Heart right ventricle (tissue), 16 donors: ENCODE measurements around the gene ZCCHC7. TPM values are rescaled to one million over a fixed set of nuclear protein-coding genes. Genes with fewer than 3 reads are reported as not detected.
A peak's percentile ranks its signal among the peaks of the same experiment; 100 is the strongest.

Experiments used
- ATAC-seq, 8 donors: fragments of 200-7000 bp; cut with Tn5 transposase; one replicate each; pipeline ENCODE4 v1.9.1; 2020; ENCODE audit warnings: mild to moderate bottlenecking in 8 of 8, moderate library complexity in 8 of 8, moderate number of reproducible peaks in 1 of 8
- DNase-seq, 2 donors: peaks; one replicate each; pipeline ENCODE4 v3.0.0-alpha.2; 2020
- H3K27ac ChIP-seq, 10 donors: fragments of 200-600 bp; sonication (generic) in 2 of 10; one replicate each; pipeline versions ENCODE4 v1.5.0 to v1.8.0; 2020 to 2022; ENCODE audit warnings: mild to moderate bottlenecking in 3 of 10
- H3K27me3 ChIP-seq, 7 donors: fragments of 200-600 bp; one replicate each; pipeline ENCODE4 v1.8.0; 2021 to 2022; ENCODE audit warnings: mild to moderate bottlenecking in 2 of 7
- H3K36me3 ChIP-seq, 9 donors: fragments of 200-600 bp; sonication (generic) in 1 of 9; one replicate each; pipeline versions ENCODE4 v1.5.0 to v1.8.0; 2020 to 2022; ENCODE audit warnings: mild to moderate bottlenecking in 2 of 9
- H3K4me1 ChIP-seq, 9 donors: fragments of 200-600 bp; sonication (generic) in 1 of 9; one replicate each; pipeline versions ENCODE4 v1.5.0 to v1.8.0; 2020 to 2022; ENCODE audit warnings: mild to moderate bottlenecking in 4 of 9
- H3K4me3 ChIP-seq, 10 donors: fragments of 200-600 bp; sonication (generic) in 2 of 10; one replicate each; pipeline versions ENCODE4 v1.5.0 to v1.8.0; 2020 to 2022; ENCODE audit warnings: mild to moderate bottlenecking in 7 of 10, moderate library complexity in 2 of 10
- H3K9me3 ChIP-seq, 11 donors: fragments of 200-600 bp in 10 of 11; sonication (generic) in 2 of 11; one replicate each; pipeline versions ENCODE4 v1.5.0 to v1.8.0; 2013 to 2022; ENCODE audit warnings: mild to moderate bottlenecking in 2 of 11, control low read depth in 1 of 11, moderate library complexity in 1 of 11
- CTCF ChIP-seq, 9 donors: fragments of 200-600 bp; sonication (generic) in 2 of 9; IDR thresholded peaks; one replicate each; pipeline versions ENCODE4 v1.5.0 to v1.8.0; 2021 to 2022; ENCODE audit warnings: antibody characterized with exemption in 9 of 9, mild to moderate bottlenecking in 5 of 9, moderate library complexity in 1 of 9
- WGBS, 2 donors: extraction: QIAGEN DNeasy Blood & Tissue Kit; methylation state at CpG; one replicate each; pipeline ENCODE4 v1.1.7; 2013; ENCODE audit warnings: inconsistent platforms in 1 of 2; 5-methylcytosine and 5-hydroxymethylcytosine counted together
- intact Hi-C, 10 donors: fragments of 100-400 bp; cut with DNase I; formaldehyde crosslinking; loops; one replicate each; pipeline versions ENCODE4 v1.11.1 to v1.14.2; 2022
- polyA plus RNA-seq, 2 donors: library from polyadenylated mRNA; stranded (reverse); fragments of 200-250 nt; gene quantifications; one replicate each; pipeline ENCODE4 v1.2.3, GENCODE V29; 2013
- total RNA-seq, 10 donors: library from RNA; stranded (reverse); fragmentation: NEBNext Ultra II Directional in 3 of 10; extraction: Animal tissue kit (Norgen Biotek cat#: 25700) in 3 of 10; gene quantifications; one replicate each; pipeline versions ENCODE4 v1.2.1 to v1.2.4, GENCODE V29; 2021 to 2023
- donor health status: Arrhythmogenic right ventricular cardiomyopathy.
- donor health status: ischemic (EF 13 %, LVEDD 7.1; RV severe dilation, severe dysfunction).
- donor health status: healthy with polysubstance abuse.
- donor health status: DM: no; HTN: yes; CAD: no.
- donor health status: DM: no; HTN: no; CAD: no.
- donor health status: ischemic (EF 25% LVEDD 6.9; RV normal size, moderate dysfunction).
- donor health status: ischemic (EF 25% LVEDD 5.7; RV mildly dilated, moderate dysfunction).
- donor health status: healthy.
- donor health status: DM: yes; HTN: yes; CAD: no.
- donor health status: Ischemic cardiomyopathy.
- donor health status: ischemic (EF 35%, LVEDD 5.7; RV mildly dilated, moderate dysfunction).
- donor health status: nonischemic (EF 11% LVEDD 7.7; RV severe dilation, severe dysfunction).
- donor health status: DM: yes; HTN: yes; CAD: no.
- donor health status: PGD.
- donor health status: ischemic (EF 29% LVEDD 5.4; RV normal size, mild dysfunction).
- donor health status: nonischemic (EF 23%, LVEDD 6.1; RV moderate dilation, normal function).

The ZCCHC7 gene
- total and polyA plus RNA-seq, 12 donors = 4.3 to 11.9 (median 8.9) TPM

- 89 to 91% methylated on average over 4 of the region's 4 CpGs for WGBS, 2 donors
- Histone ChIP-seq H3K36me3 (peaks cover 0 to 13% (median 0%) of the 10 kb centered on the region in 9 donors), H3K27me3 (no peaks in the 10 kb centered on the region), H3K27ac (no peak overlapping the region), H3K9me3 (no peaks in the 10 kb centered on the region), H3K4me1 (no peaks in the 10 kb centered on the region), H3K4me3 (no peak overlapping the region)
- no peak for TF ChIP-seq CTCF (IDR thresholded peaks at IDR 0.05)
- no peak for DNase-seq
- ATAC-seq = no peak
- intact Hi-C loops = no loop called here
Measured at GRCh38 chr9:37363124-37363523, 242.8 kb downstream of the ZCCHC7 start.

- intact Hi-C loops = no loop called here
- H3K27ac ChIP-seq = no peak overlapping the region
- WGBS, 2 donors = 69 to 73% methylated on average over 4 of the region's 4 CpGs
- DNase-seq (no peak), ATAC-seq (no peak)
- no peak for TF ChIP-seq CTCF (IDR thresholded peaks at IDR 0.05)
- H3K4me3 ChIP-seq = no peak overlapping the region
- H3K4me1 ChIP-seq = no peaks in the 10 kb centered on the region
- no peaks in the 10 kb centered on the region for H3K9me3 ChIP-seq
- H3K27me3 ChIP-seq = no peaks in the 10 kb centered on the region
- H3K36me3 ChIP-seq = peaks cover 0 to 4% (median 0%) of the 10 kb centered on the region in 9 donors
Measured at GRCh38 chr9:37364136-37364535, 243.8 kb downstream of the ZCCHC7 start.

- H3K27me3 ChIP-seq = no peaks in the 10 kb centered on the region
- no peaks in the 10 kb centered on the region for H3K4me1 ChIP-seq
- H3K4me3 ChIP-seq = no peak overlapping the region
- DNase-seq (no peak), ATAC-seq (peak in 1 of 8 donors; percentile 27)
- H3K36me3 ChIP-seq = no peaks in the 10 kb centered on the region
- no peaks in the 10 kb centered on the region for H3K9me3 ChIP-seq
- intact Hi-C loops = no loop called here
- TF ChIP-seq CTCF (IDR thresholded peaks at IDR 0.05) = peak in 3 of 9 donors; percentile 11 to 18 (median 13)
- no peak overlapping the region for H3K27ac ChIP-seq
- WGBS, 2 donors = 87 to 94% methylated on average over 4 of the region's 4 CpGs
Measured at GRCh38 chr9:37364751-37365360, 244.5 kb downstream of the ZCCHC7 start.

GRCh38 chr9:37369671-37370070 lies 249.3 kb downstream of the ZCCHC7 start:
- Histone ChIP-seq H3K4me1 (no peaks in the 10 kb centered on the region), H3K9me3 (no peaks in the 10 kb centered on the region), H3K27me3 (no peaks in the 10 kb centered on the region), H3K27ac (no peak overlapping the region), H3K4me3 (no peak overlapping the region), H3K36me3 (no peaks in the 10 kb centered on the region)
- TF ChIP-seq CTCF (IDR thresholded peaks at IDR 0.05) = no peak
- no peak for DNase-seq
- intact Hi-C loops = no loop called here
- 89 to 97% methylated on average over 5 of the region's 5 CpGs for whole genome bisulfite sequencing, 2 donors
- ATAC-seq = no peak
